Measurements from ENCODE around the gene ETV3.

The ETV3 gene

DNA sequence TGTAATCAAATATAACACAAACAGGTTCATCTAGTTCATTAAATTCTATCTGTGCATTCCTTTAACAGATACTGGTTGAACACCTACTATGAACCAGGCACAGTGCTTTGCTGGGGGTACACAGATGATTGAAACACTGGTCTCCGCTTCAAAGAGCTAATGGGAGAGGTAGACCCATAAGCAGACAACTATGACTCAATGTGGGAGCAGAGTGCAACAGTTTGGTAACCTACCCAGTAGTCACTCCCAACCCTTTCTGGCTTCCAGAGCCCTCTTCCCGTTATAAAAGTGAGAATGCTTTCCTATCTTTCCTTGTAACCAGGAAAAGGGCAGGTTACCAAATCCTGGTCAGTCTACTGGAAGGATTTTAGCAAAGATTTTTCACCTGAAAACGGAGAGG is 8.0 kb upstream of the ETV3 start:
- H3K27ac ChIP-seq (ENCODE audit: low read depth, low read length), result no peak overlapping the region
- H3K9me3 ChIP-seq (ENCODE audit: control insufficient read depth, insufficient read depth, low read length), result no peaks in the 10 kb centered on the region
- H3K4me2 ChIP-seq (ENCODE audit: low read length), result no peak overlapping the region
- H3K4me1 ChIP-seq (ENCODE audit: control insufficient read depth, low read length), result peaks cover 3% of the 10 kb centered on the region; the same call in 1 of the 2 replicates
- H3K27me3 ChIP-seq (ENCODE audit: control insufficient read depth, low read length), result peaks cover 18% of the 10 kb centered on the region
- H3K79me2 ChIP-seq (ENCODE audit: control insufficient read depth, low read length), result no peaks in the 10 kb centered on the region
- no peaks in the 10 kb centered on the region for H3F3A ChIP-seq (ENCODE audit: control insufficient read depth, insufficient read depth)
- no peaks in the 10 kb centered on the region for H3K9me2 ChIP-seq (replicated peaks; ENCODE audit: control insufficient read depth, low read length)
- H3K36me3 ChIP-seq (ENCODE audit: control insufficient read depth, low read length), result no peaks in the 10 kb centered on the region
- TF ChIP-seq EZH2phosphoT487 (IDR thresholded peaks at IDR 0.05; ENCODE audit: borderline replicate concordance, low read length) (no peak), CTCF (IDR thresholded peaks at IDR 0.05; ENCODE audit: low read depth, low read length, poor library complexity, severe bottlenecking) (no peak)
- H3K4me3 ChIP-seq (ENCODE audit: low read length), result no peak overlapping the region
- H4K20me1 ChIP-seq (ENCODE audit: control insufficient read depth, insufficient read depth, low read depth, low read length), result no peaks in the 10 kb centered on the region

DNA sequence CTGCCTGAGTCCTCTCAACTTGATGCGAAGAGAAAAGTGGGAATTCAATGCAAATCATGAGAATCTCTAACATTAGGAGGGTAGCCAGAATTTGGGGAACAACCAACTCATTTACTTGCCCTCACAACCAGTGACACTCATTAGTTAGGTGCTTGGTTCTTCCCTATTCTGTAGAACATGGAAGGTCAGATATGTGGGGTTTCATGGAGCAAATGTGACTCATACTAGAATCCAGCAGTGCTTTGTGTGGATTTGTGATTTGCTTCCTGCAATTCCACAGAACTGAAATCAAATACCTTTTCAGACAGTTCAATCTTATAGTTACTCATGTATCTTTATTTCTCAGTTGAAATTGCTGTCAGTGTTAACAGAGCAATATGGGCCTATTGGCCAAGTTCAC is 6.9 kb upstream of the ETV3 start:
- H3K4me1 ChIP-seq (ENCODE audit: control insufficient read depth, low read length), result peaks cover 3% of the 10 kb centered on the region; the same call in 1 of the 2 replicates
- no peak overlapping the region for H3K27ac ChIP-seq (ENCODE audit: low read depth, low read length)
- no peak overlapping the region for H3K4me3 ChIP-seq (ENCODE audit: low read length)
- H3K27me3 ChIP-seq (ENCODE audit: control insufficient read depth, low read length), result peaks cover 15% of the 10 kb centered on the region
- H4K20me1 ChIP-seq (ENCODE audit: control insufficient read depth, insufficient read depth, low read depth, low read length), result no peaks in the 10 kb centered on the region
- peaks cover under 1% of the 10 kb centered on the region; the same call in 1 of the 2 replicates for H3F3A ChIP-seq (ENCODE audit: control insufficient read depth, insufficient read depth)
- no peaks in the 10 kb centered on the region for H3K9me3 ChIP-seq (ENCODE audit: control insufficient read depth, insufficient read depth, low read length)
- no peak for TF ChIP-seq CTCF (IDR thresholded peaks at IDR 0.05; ENCODE audit: low read depth, low read length, poor library complexity, severe bottlenecking)
- TF ChIP-seq EZH2phosphoT487 (IDR thresholded peaks at IDR 0.05; ENCODE audit: borderline replicate concordance, low read length), result no peak
- no peaks in the 10 kb centered on the region for H3K79me2 ChIP-seq (ENCODE audit: control insufficient read depth, low read length)
- no peak overlapping the region for H3K4me2 ChIP-seq (ENCODE audit: low read length)
- no peaks in the 10 kb centered on the region for H3K36me3 ChIP-seq (ENCODE audit: control insufficient read depth, low read length)
- H3K9me2 ChIP-seq (replicated peaks; ENCODE audit: control insufficient read depth, low read length), result no peaks in the 10 kb centered on the region

DNA sequence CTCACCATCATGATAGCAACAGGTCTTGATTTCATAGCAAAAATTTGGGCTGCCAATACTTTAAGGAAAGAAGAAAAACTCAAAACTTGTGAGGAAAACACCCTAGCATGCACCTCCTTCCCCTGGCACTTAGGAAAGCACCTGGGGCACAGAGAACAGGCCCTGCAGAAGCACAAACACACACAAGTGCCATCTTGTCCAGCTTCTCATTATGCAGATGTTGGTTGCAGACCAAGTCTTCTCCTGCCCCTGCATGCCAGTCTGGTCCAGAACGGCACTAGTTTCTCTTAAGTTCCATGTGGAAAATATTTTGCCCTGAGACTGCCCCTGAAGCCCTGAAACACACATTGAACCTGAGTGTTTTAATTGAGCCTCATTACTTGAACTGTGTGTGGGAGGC is 6.3 kb upstream of the ETV3 start:
- Histone ChIP-seq H3K27me3 (ENCODE audit: control insufficient read depth, low read length) (peaks cover 14% of the 10 kb centered on the region), H3K9me2 (replicated peaks; ENCODE audit: control insufficient read depth, low read length) (no peaks in the 10 kb centered on the region), H3K4me3 (ENCODE audit: low read length) (no peak overlapping the region), H3K36me3 (ENCODE audit: control insufficient read depth, low read length) (no peaks in the 10 kb centered on the region), H4K20me1 (ENCODE audit: control insufficient read depth, insufficient read depth, low read depth, low read length) (no peaks in the 10 kb centered on the region), H3K9me3 (ENCODE audit: control insufficient read depth, insufficient read depth, low read length) (no peaks in the 10 kb centered on the region), H3K4me1 (ENCODE audit: control insufficient read depth, low read length) (peaks cover 3% of the 10 kb centered on the region; the same call in 1 of the 2 replicates), H3K27ac (ENCODE audit: low read depth, low read length) (no peak overlapping the region), H3K79me2 (ENCODE audit: control insufficient read depth, low read length) (no peaks in the 10 kb centered on the region), H3K4me2 (ENCODE audit: low read length) (no peak overlapping the region), H3F3A (ENCODE audit: control insufficient read depth, insufficient read depth) (peaks cover 6% of the 10 kb centered on the region)
- TF ChIP-seq CTCF (IDR thresholded peaks at IDR 0.05; ENCODE audit: low read depth, low read length, poor library complexity, severe bottlenecking) (no peak), EZH2phosphoT487 (IDR thresholded peaks at IDR 0.05; ENCODE audit: borderline replicate concordance, low read length) (no peak)
